Fibroblast of lung (primary cell): ENCODE data around the gene MDN1. TPM values are rescaled to one million over a fixed set of nuclear protein-coding genes. Genes with fewer than 3 reads are reported as not detected.

Experiments used
- DNase-seq, 2 donors: peaks; one replicate each; pipeline versions ENCODE4 v3.0.0 to v3.0.0-alpha.2; 2010; ENCODE audit warnings: low read depth in 2 of 2
- H2AFZ ChIP-seq: 2 replicates; pipeline ENCODE4 v1.5.1; 2012; ENCODE audit warnings: low read length, control low read depth, inconsistent platforms
- H3K27ac ChIP-seq: 2 replicates; pipeline ENCODE4 v1.5.1; 2011; ENCODE audit warnings: low read length, control low read depth; ENCODE audit not compliant: insufficient read depth
- H3K27me3 ChIP-seq: 2 replicates; pipeline ENCODE4 v1.5.1; 2011; ENCODE audit warnings: mild to moderate bottlenecking, low read length; ENCODE audit not compliant: control insufficient read depth, insufficient read depth
- H3K36me3 ChIP-seq: 2 replicates; pipeline ENCODE4 v1.5.1; 2011; ENCODE audit warnings: low read length; ENCODE audit not compliant: control insufficient read depth, insufficient read depth
- H3K4me1 ChIP-seq: 2 replicates; pipeline ENCODE4 v1.5.1; 2011; ENCODE audit warnings: low read length; ENCODE audit not compliant: control insufficient read depth, insufficient read depth; ENCODE audit errors: extremely low read depth
- H3K4me2 ChIP-seq: 2 replicates; pipeline ENCODE4 v1.5.1; 2011; ENCODE audit warnings: low read length, control low read depth; ENCODE audit not compliant: insufficient read depth; ENCODE audit errors: extremely low read depth
- H3K4me3 ChIP-seq, 4 experiments: fragments of 200-600 bp in 1 of 4; sonication (generic) in 1 of 4; replicated peaks in 1 of 4; 2 replicates each; pipeline ENCODE4 v1.5.1; 2011 to 2016; ENCODE audit warnings: low read length in 4 of 4, low read depth in 3 of 4, mild to moderate bottlenecking in 3 of 4, control low read depth in 2 of 4, inconsistent platforms in 1 of 4, mixed read lengths in 1 of 4; ENCODE audit not compliant: insufficient read depth in 1 of 4; ENCODE audit errors: control extremely low read depth in 1 of 4
- H3K79me2 ChIP-seq: 2 replicates; pipeline ENCODE4 v1.5.1; 2012; ENCODE audit warnings: mild to moderate bottlenecking, low read length, inconsistent platforms; ENCODE audit not compliant: control insufficient read depth, insufficient read depth
- H3K9ac ChIP-seq: 2 replicates; pipeline ENCODE4 v1.5.1; 2011; ENCODE audit warnings: mild to moderate bottlenecking, low read length, control low read depth; ENCODE audit not compliant: insufficient read depth
- H3K9me3 ChIP-seq: 2 replicates; pipeline ENCODE4 v1.5.1; 2012; ENCODE audit warnings: low read depth, low read length; ENCODE audit not compliant: control insufficient read depth, insufficient read depth
- H4K20me1 ChIP-seq: 2 replicates; pipeline ENCODE4 v1.5.1; 2011; ENCODE audit warnings: low read length; ENCODE audit not compliant: control insufficient read depth, insufficient read depth; ENCODE audit errors: extremely low read depth
- CTCF ChIP-seq, 2 donors: IDR thresholded peaks in 1 of 2; conservative IDR thresholded peaks in 1 of 2; 1 replicate in 1 of 2; 2 replicates in 1 of 2; pipeline ENCODE4 v1.5.1; 2011 to 2012; ENCODE audit warnings: low read length in 2 of 2, control low read depth in 1 of 2, inconsistent platforms in 1 of 2, low read depth in 1 of 2, mild to moderate bottlenecking in 1 of 2
- EZH2 ChIP-seq: IDR thresholded peaks from 2 replicates; pipeline ENCODE4 v1.5.1; 2012; ENCODE audit warnings: low read length, control low read depth, mild to moderate bottlenecking; ENCODE audit errors: missing control alignments
- polyA plus RNA-seq, 2 donors: library from polyadenylated mRNA; depleted of rRNA in 1 of 2; stranded (reverse) in 1 of 2; unstranded in 1 of 2; fragments of >200 nt; gene quantifications; 2 replicates each; pipeline ENCODE4 v1.2.1, GENCODE V29; 2011 to 2012; ENCODE audit warnings: missing spikeins in 1 of 2
- total RNA-seq: library from RNA; depleted of rRNA; stranded (reverse); fragments of >200 nt; gene quantifications from 2 replicates; pipeline ENCODE4 v1.2.1, GENCODE V29; 2014

MDN1 gene
- total and polyA plus RNA-seq, 2 donors (not counting 1 experiment from before 2014, with no cell fraction given), result 5.9 to 23.5 TPM

GRCh38 chr6:89650579-89650978 is 169.0 kb downstream of the MDN1 start:
- Histone ChIP-seq H3K9me3 (no peaks in the 10 kb centered on the region), H4K20me1 (no peaks in the 10 kb centered on the region), H3K4me1 (no peaks in the 10 kb centered on the region), H3K4me3 (no peak overlapping the region), H3K79me2 (no peaks in the 10 kb centered on the region), H3K27ac (no peak overlapping the region), H3K36me3 (peaks cover 5% of the 10 kb centered on the region), H2AFZ (no peak overlapping the region), H3K27me3 (no peaks in the 10 kb centered on the region), H3K9ac (no peak overlapping the region), H3K4me2 (no peak overlapping the region)
- DNase-seq, result no peak
- no peak for TF ChIP-seq EZH2

GRCh38 chr6:89649682-89650081 is 169.9 kb downstream of the MDN1 start:
- H4K20me1 ChIP-seq, result no peaks in the 10 kb centered on the region
- H3K27ac ChIP-seq, result no peak overlapping the region
- peaks cover 5% of the 10 kb centered on the region for H3K36me3 ChIP-seq
- H3K9ac ChIP-seq, result no peak overlapping the region
- DNase-seq, result no peak
- H3K9me3 ChIP-seq, result no peaks in the 10 kb centered on the region
- TF ChIP-seq CTCF (conservative IDR thresholded peaks at IDR 0.05 in 1 of 2, IDR thresholded peaks at IDR 0.05 in 1 of 2; ENCODE audit: low read depth in 1 of 2, low read length in 2 of 2) (no peak), EZH2 (no peak)
- no peak overlapping the region for H3K4me3 ChIP-seq
- H2AFZ ChIP-seq, result no peak overlapping the region
- no peaks in the 10 kb centered on the region for H3K79me2 ChIP-seq
- H3K4me1 ChIP-seq, result no peaks in the 10 kb centered on the region
- H3K27me3 ChIP-seq, result no peaks in the 10 kb centered on the region
- no peak overlapping the region for H3K4me2 ChIP-seq

GRCh38 chr6:89644864-89645263 is 174.7 kb downstream of the MDN1 start:
- H3K9ac ChIP-seq, result no peak overlapping the region
- H3K27me3 ChIP-seq, result no peaks in the 10 kb centered on the region
- no peaks in the 10 kb centered on the region for H3K4me1 ChIP-seq
- no peaks in the 10 kb centered on the region for H3K9me3 ChIP-seq
- no peak for TF ChIP-seq EZH2
- TF ChIP-seq CTCF (conservative IDR thresholded peaks at IDR 0.05 in 1 of 2, IDR thresholded peaks at IDR 0.05 in 1 of 2; ENCODE audit: low read depth in 1 of 2, low read length in 2 of 2), result no peak
- H3K36me3 ChIP-seq, result peaks cover 2% of the 10 kb centered on the region
- no peak overlapping the region for H3K4me3 ChIP-seq
- no peaks in the 10 kb centered on the region for H4K20me1 ChIP-seq
- H3K27ac ChIP-seq, result no peak overlapping the region
- DNase-seq, result no peak
- H2AFZ ChIP-seq, result no peak overlapping the region
- no peak overlapping the region for H3K4me2 ChIP-seq
- H3K79me2 ChIP-seq, result no peaks in the 10 kb centered on the region
